ENCODE results near the gene HAP1. TPM values are rescaled to one million over a fixed set of nuclear protein-coding genes. Genes with fewer than 3 reads are reported as not detected.
A peak's percentile ranks its signal among the peaks of the same experiment; 100 is the strongest.

The HAP1 gene
- total RNA-seq, 1 experiment from 2014 or later, result 3.2 TPM

DNA sequence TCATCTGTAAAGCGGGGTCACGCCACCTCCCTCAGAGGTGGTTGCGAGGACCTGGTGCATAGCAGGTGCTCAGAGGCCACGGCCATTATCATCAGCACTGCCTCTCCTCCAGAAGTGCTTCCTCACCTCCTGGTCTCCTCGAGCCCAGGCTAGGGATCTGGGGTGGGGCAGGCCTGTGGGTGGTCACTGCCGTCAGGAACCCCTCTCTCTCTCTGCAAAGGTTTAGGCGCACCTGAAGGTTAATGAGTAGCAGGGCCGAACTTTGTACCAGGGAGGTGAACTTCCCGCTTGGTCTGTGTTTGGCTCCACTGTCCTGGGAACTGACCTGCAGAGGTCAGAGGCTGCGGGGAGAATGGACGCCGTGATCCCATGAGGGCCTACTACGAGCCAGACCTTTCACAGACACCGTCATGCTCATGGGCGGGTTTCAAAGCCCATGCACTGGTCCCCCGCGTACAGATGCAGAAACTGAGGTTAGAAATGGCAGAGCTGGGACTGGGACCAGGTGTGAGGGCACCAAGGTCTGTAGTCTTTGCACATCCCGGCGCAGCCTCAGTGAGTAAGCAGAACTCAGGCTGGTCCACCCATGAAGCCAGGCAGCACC is 38.2 kb upstream of the HAP1 start:
- peak; percentile 62 to 77 for DNase-seq
- Histone ChIP-seq H3K9me3 (no peaks in the 10 kb centered on the region), H3K36me3 (ENCODE audit: control insufficient read depth, insufficient read depth, low read length) (peaks cover 21% of the 10 kb centered on the region), H3K4me3 (ENCODE audit: low read depth, low read length) (peak overlapping the region; percentile 20), H3K27me3 (replicated peaks; ENCODE audit: control insufficient read depth, insufficient read depth, low read length) (no peaks in the 10 kb centered on the region), H3K4me1 (peaks cover 63% of the 10 kb centered on the region)
- Mint-ChIP-seq H3K4me1 (ENCODE audit: low read depth, unreplicated experiment) (peaks cover 41% of the 10 kb centered on the region), H3K36me3 (ENCODE audit: insufficient read depth, unreplicated experiment) (peaks cover 97% of the 10 kb centered on the region), H3K27me3 (ENCODE audit: insufficient read depth, unreplicated experiment) (no peaks in the 10 kb centered on the region), H3K27ac (ENCODE audit: unreplicated experiment) (peak overlapping the region; percentile 92), H3K9me3 (ENCODE audit: unreplicated experiment) (no peaks in the 10 kb centered on the region), H3K4me3 (ENCODE audit: unreplicated experiment) (peak overlapping the region; percentile 64)
- CTCF ChIA-PET, result interaction anchor here (0.6 to 1.4 kb wide), 5 partner anchors 7 to 28 kb away, joined by 4 to 12 read pairs (median 5); partner anchors contain the start of gene JUP
- TF ChIP-seq, protein P1, sequence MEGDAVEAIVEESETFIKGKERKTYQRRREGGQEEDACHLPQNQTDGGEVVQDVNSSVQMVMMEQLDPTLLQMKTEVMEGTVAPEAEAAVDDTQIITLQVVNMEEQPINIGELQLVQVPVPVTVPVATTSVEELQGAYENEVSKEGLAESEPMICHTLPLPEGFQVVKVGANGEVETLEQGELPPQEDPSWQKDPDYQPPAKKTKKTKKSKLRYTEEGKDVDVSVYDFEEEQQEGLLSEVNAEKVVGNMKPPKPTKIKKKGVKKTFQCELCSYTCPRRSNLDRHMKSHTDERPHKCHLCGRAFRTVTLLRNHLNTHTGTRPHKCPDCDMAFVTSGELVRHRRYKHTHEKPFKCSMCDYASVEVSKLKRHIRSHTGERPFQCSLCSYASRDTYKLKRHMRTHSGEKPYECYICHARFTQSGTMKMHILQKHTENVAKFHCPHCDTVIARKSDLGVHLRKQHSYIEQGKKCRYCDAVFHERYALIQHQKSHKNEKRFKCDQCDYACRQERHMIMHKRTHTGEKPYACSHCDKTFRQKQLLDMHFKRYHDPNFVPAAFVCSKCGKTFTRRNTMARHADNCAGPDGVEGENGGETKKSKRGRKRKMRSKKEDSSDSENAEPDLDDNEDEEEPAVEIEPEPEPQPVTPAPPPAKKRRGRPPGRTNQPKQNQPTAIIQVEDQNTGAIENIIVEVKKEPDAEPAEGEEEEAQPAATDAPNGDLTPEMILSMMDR (IDR thresholded peaks at IDR 0.05; ENCODE audit: insufficient read depth in 1 of 2, low read depth in 1 of 2, low read length in 1 of 2, severe bottlenecking in 1 of 2, unreplicated experiment in 1 of 2), result no peak
- POLR2A ChIA-PET, result interaction anchor here (1.4 to 3.0 kb wide), 2 partner anchors 13 to 39 kb away, joined by 3 to 24 read pairs; partner anchors contain the start of genes JUP and P3H4
- intact Hi-C loops (cut with micrococcal nuclease; ENCODE audit: unreplicated experiment), result loop anchor here (1.0 kb wide), 5 partner anchors 15 to 40 kb away; no protein-coding TSS in a partner anchor
- no TSS peak for BruUV-seq (replicated peaks)

DNA sequence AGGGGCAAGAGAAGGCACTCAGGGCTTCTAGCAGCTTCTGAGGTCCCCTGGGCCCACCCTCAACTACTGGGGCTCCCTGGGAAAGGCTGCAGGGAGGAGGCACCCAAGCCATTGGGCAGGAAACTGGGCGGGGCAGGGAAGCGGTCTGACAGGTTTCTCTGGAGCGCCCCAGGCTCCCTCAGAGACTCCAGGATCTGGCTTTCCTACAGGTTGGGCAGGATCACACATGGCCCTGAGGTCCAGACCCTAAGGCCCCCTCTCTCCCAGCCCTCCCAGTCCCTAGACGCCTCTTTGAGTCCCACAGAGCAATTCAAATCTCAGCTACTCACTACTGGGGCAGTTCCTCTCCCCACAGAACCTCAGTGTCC is 37.8 kb upstream of the HAP1 start:
- Histone ChIP-seq H3K36me3 (ENCODE audit: control insufficient read depth, insufficient read depth, low read length) (peaks cover 23% of the 10 kb centered on the region), H3K9me3 (no peaks in the 10 kb centered on the region), H3K4me3 (ENCODE audit: low read depth, low read length) (peak overlapping the region; percentile 20), H3K4me1 (peaks cover 58% of the 10 kb centered on the region), H3K27me3 (replicated peaks; ENCODE audit: control insufficient read depth, insufficient read depth, low read length) (no peaks in the 10 kb centered on the region)
- H3K27me3 Mint-ChIP-seq (ENCODE audit: insufficient read depth, unreplicated experiment), result no peaks in the 10 kb centered on the region
- TF ChIP-seq, protein P1 (IDR thresholded peaks at IDR 0.05; ENCODE audit: insufficient read depth in 1 of 2, low read depth in 1 of 2, low read length in 1 of 2, severe bottlenecking in 1 of 2, unreplicated experiment in 1 of 2), result no peak
- peaks cover 97% of the 10 kb centered on the region for H3K36me3 Mint-ChIP-seq (ENCODE audit: insufficient read depth, unreplicated experiment)
- peaks cover 41% of the 10 kb centered on the region for H3K4me1 Mint-ChIP-seq (ENCODE audit: low read depth, unreplicated experiment)
- peak; percentile 90 to 92 for DNase-seq
- H3K9me3 Mint-ChIP-seq (ENCODE audit: unreplicated experiment), result no peaks in the 10 kb centered on the region
- ChIA-PET CTCF (interaction anchor here (1.3 kb wide), 1 partner anchor 12 kb away, joined by 5 read pairs; no protein-coding TSS in a partner anchor), POLR2A (interaction anchor here (3.0 kb wide), 1 partner anchor 14 kb away, joined by 24 read pairs; the partner anchor contains the start of gene JUP)
- no TSS peak for BruUV-seq (replicated peaks)
- peak overlapping the region; percentile 64 for H3K4me3 Mint-ChIP-seq (ENCODE audit: unreplicated experiment)
- intact Hi-C loops (cut with micrococcal nuclease; ENCODE audit: unreplicated experiment), result loop anchor here (1.0 kb wide), 5 partner anchors 15 to 40 kb away; no protein-coding TSS in a partner anchor
- H3K27ac Mint-ChIP-seq (ENCODE audit: unreplicated experiment), result peak overlapping the region; percentile 92

DNA sequence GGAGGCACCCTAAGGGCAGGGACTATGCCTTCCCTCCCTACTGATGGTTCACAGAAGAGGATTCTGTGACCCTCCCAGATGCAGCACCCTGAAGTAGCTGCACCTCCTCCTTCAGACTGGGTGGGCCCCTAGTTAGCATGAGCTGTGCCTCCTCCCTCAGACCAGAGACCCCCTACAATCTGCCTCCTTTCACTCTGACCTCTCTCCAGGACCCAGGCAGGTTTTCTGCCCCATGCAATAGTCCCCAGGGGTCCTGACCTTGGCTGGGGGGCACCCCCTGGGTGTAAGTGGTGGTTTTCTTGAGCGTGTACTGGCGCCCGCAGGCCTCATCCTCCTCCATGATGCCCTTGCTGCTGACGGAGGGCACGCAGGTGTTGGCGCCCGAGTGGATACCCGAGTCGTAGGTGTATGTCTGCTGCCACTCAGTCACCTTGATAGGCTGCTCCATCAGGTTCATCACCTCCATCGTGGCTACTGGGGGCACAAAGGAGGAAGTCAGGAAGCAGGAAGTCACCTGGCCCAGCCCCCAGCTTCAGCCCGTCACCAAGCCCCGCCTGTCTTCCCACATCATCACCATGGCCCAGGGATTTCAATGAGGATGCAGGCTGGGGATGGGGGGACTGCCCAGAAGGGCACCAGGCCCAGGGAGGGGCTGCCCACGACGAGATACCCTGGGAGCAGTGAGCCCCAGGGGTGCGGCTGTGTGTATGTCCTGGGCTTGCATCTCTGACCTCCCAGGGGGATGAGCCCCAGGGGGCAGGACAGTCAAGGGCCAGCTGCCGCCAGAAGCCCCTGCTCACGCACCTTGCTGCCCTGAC is 37.2 kb upstream of the HAP1 start:
- intact Hi-C loops (cut with micrococcal nuclease; ENCODE audit: unreplicated experiment), result loop anchor here (1.0 kb wide), 5 partner anchors 16 to 41 kb away; no protein-coding TSS in a partner anchor
- DNase-seq, result no peak
- peak overlapping the region; percentile 31 for H3K4me3 Mint-ChIP-seq (ENCODE audit: unreplicated experiment)
- no peaks in the 10 kb centered on the region for H3K9me3 ChIP-seq
- ChIA-PET POLR2A (interaction anchor here (0.6 kb wide), 1 partner anchor 39 kb away, joined by 3 read pairs; no protein-coding TSS in a partner anchor), CTCF (no interaction called here)
- H3K4me1 ChIP-seq, result peaks cover 52% of the 10 kb centered on the region
- H3K27me3 ChIP-seq (replicated peaks; ENCODE audit: control insufficient read depth, insufficient read depth, low read length), result no peaks in the 10 kb centered on the region
- H3K27me3 Mint-ChIP-seq (ENCODE audit: insufficient read depth, unreplicated experiment), result no peaks in the 10 kb centered on the region
- H3K36me3 ChIP-seq (ENCODE audit: control insufficient read depth, insufficient read depth, low read length), result peaks cover 23% of the 10 kb centered on the region
- peaks cover 41% of the 10 kb centered on the region for H3K4me1 Mint-ChIP-seq (ENCODE audit: low read depth, unreplicated experiment)
- H3K27ac Mint-ChIP-seq (ENCODE audit: unreplicated experiment), result peak overlapping the region; percentile 92
- no peaks in the 10 kb centered on the region for H3K9me3 Mint-ChIP-seq (ENCODE audit: unreplicated experiment)
- H3K36me3 Mint-ChIP-seq (ENCODE audit: insufficient read depth, unreplicated experiment), result peaks cover 100% of the 10 kb centered on the region
- TF ChIP-seq, protein P1 (IDR thresholded peaks at IDR 0.05; ENCODE audit: insufficient read depth in 1 of 2, low read depth in 1 of 2, low read length in 1 of 2, severe bottlenecking in 1 of 2, unreplicated experiment in 1 of 2), result no peak
- 0 out of 2 replicates have a peak overlapping the region, but pooled peaks have one; percentile 2 for H3K4me3 ChIP-seq (ENCODE audit: low read depth, low read length)
- BruUV-seq (replicated peaks), result no TSS peak

Data from Caco-2 (cell line).